PC-3 (cell line): ENCODE measurements around the gene ARID3C. TPM values are rescaled to one million over a fixed set of nuclear protein-coding genes. Genes with fewer than 3 reads are reported as not detected.

Experiments used
- ATAC-seq: fragments of 200-7000 bp; cut with Tn5 transposase; 2 replicates; pipeline ENCODE4 v1.9.1; 2020; ENCODE audit warnings: mild to moderate bottlenecking, moderate library complexity
- BruUV-seq: library from RNA; stranded (reverse); fragments of 400-500 nt; replicated peaks from 2 replicates; lab custom pipeline; 2021; lab: Mats Ljungman, UMichigan
- CTCF ChIA-PET: fragments of 300-600 bp; sonication (Branson Sonifier 250); formaldehyde crosslinking; loops from one replicate; lab custom pipeline; 2022; ENCODE audit warnings: antibody characterized with exemption; lab: Charles Lee
- POLR2A ChIA-PET: fragments of 300-600 bp; sonication (Branson Sonifier 250); formaldehyde crosslinking; loops from one replicate; lab custom pipeline; 2022; ENCODE audit warnings: antibody characterized with exemption; ENCODE audit not compliant: unreplicated experiment; lab: Charles Lee
- DNase-seq: peaks from one replicate; pipeline ENCODE4 v3.0.0-alpha.2; 2015
- H2AFZ ChIP-seq: fragments of 300-600 bp; sonication (generic); 2 replicates; pipeline ENCODE4 v1.6.0; 2016; ENCODE audit warnings: antibody characterized with exemption, low read length
- H3F3A ChIP-seq: fragments of 300-600 bp; sonication (generic); one replicate; pipeline ENCODE4 v1.6.0; 2017; ENCODE audit warnings: antibody characterized with exemption, low read length, control low read depth, mild to moderate bottlenecking; ENCODE audit not compliant: unreplicated experiment
- H3K27ac ChIP-seq: fragments of 300-600 bp; sonication (generic); 2 replicates; pipeline ENCODE4 v1.5.1; 2016; ENCODE audit warnings: mild to moderate bottlenecking, low read length
- H3K27me3 ChIP-seq: fragments of 300-600 bp; sonication (generic); 2 replicates; pipeline ENCODE4 v1.6.1; 2016; ENCODE audit warnings: low read length, mixed read lengths
- H3K36me3 ChIP-seq: fragments of 300-600 bp; sonication (generic); 2 replicates; pipeline ENCODE4 v1.6.1; 2016; ENCODE audit warnings: low read depth, mixed run types, low read length, mixed read lengths
- H3K4me1 ChIP-seq: fragments of 300-600 bp; sonication (generic); 2 replicates; pipeline ENCODE4 v1.5.1; 2016; ENCODE audit warnings: low read length; ENCODE audit not compliant: insufficient read depth
- H3K4me2 ChIP-seq: fragments of 300-600 bp; sonication (generic); 2 replicates; pipeline ENCODE4 v1.6.0; 2016; ENCODE audit warnings: low read length
- H3K4me3 ChIP-seq: fragments of 300-600 bp; sonication (generic); 2 replicates; pipeline ENCODE4 v1.5.1; 2016; ENCODE audit warnings: mild to moderate bottlenecking, low read length, mixed read lengths
- H3K79me2 ChIP-seq: fragments of 300-600 bp; sonication (generic); 2 replicates; pipeline ENCODE4 v1.6.1; 2017; ENCODE audit warnings: low read length, mixed read lengths
- H3K9ac ChIP-seq: fragments of 300-600 bp; sonication (generic); 2 replicates; pipeline ENCODE4 v1.6.0; 2016; ENCODE audit warnings: mild to moderate bottlenecking, low read length
- H3K9me2 ChIP-seq: fragments of 300-600 bp; sonication (generic); replicated peaks from 2 replicates; pipeline ENCODE4 v1.6.1; 2016; ENCODE audit warnings: mixed run types, low read length, mixed read lengths
- H3K9me3 ChIP-seq: fragments of 300-600 bp; sonication (generic); 2 replicates; pipeline ENCODE4 v1.6.1; 2016; ENCODE audit warnings: low read length, mixed read lengths
- H4K20me1 ChIP-seq: fragments of 300-600 bp; sonication (generic); 2 replicates; pipeline ENCODE4 v1.6.1; 2016; ENCODE audit warnings: low read length, mixed read lengths
- CTCF ChIP-seq: fragments of 300-600 bp; sonication (generic); conservative IDR thresholded peaks from 2 replicates; pipeline ENCODE4 v1.5.1; 2017; ENCODE audit warnings: antibody characterized with exemption, low read depth, mild to moderate bottlenecking, low read length
- EZH2 ChIP-seq: fragments of 300-600 bp; sonication (generic); IDR thresholded peaks from one replicate; pipeline ENCODE4 v1.6.1; 2017; ENCODE audit warnings: antibody characterized with exemption, mild to moderate bottlenecking, low read length; ENCODE audit not compliant: unreplicated experiment
- EZH2phosphoT487 ChIP-seq: fragments of 300-600 bp; sonication (generic); IDR thresholded peaks from 2 replicates; pipeline ENCODE4 v1.6.1; 2018; ENCODE audit warnings: mild to moderate bottlenecking, antibody characterized with exemption, low read length, borderline replicate concordance
- intact Hi-C: fragments of 100-400 bp; cut with micrococcal nuclease; formaldehyde crosslinking; loops from 2 replicates; pipeline ENCODE4 v1.9.0; 2023
- total RNA-seq: library from RNA; depleted of rRNA; stranded (reverse); fragments of >200 nt; gene quantifications from 2 replicates; pipeline ENCODE4 v1.2.3, GENCODE V29; 2014

ARID3C gene
- total RNA-seq, 1 experiment from 2014 or later = not detected

- Histone ChIP-seq H3K79me2 (peaks cover 25% of the 10 kb centered on the region), H3K9me3 (no peaks in the 10 kb centered on the region), H3F3A (no peaks in the 10 kb centered on the region), H3K4me1 (peaks cover 5% of the 10 kb centered on the region; the same call in 1 of the 2 replicates), H4K20me1 (0 out of 2 replicates have a peak, but pooled peaks cover 4% of the 10 kb centered on the region), H3K4me2 (no peak overlapping the region), H2AFZ (no peak overlapping the region), H3K9me2 (no peaks in the 10 kb centered on the region), H3K36me3 (no peaks in the 10 kb centered on the region), H3K27me3 (peaks cover 12% of the 10 kb centered on the region), H3K9ac (no peak overlapping the region), H3K4me3 (no peak overlapping the region), H3K27ac (no peak overlapping the region)
- BruUV-seq = no TSS peak
- ATAC-seq (no peak), DNase-seq (no peak)
- CTCF ChIA-PET = interaction anchor here (0.6 to 1.1 kb wide), 2 partner anchors 39 to 229 kb away, joined by 3 to 4 read pairs; no protein-coding TSS in a partner anchor
- TF ChIP-seq EZH2 = no peak
- intact Hi-C loops = no loop called here
- POLR2A ChIA-PET = no interaction called here
Observed at GRCh38 chr9:34633166-34633565, 4.3 kb upstream of the ARID3C start.

GRCh38 chr9:34630402-34631154 is 1.7 kb upstream of the ARID3C start:
- H3K36me3 ChIP-seq = no peaks in the 10 kb centered on the region
- intact Hi-C loops = no loop called here
- ChIA-PET CTCF (no interaction called here), POLR2A (no interaction called here)
- H3K9me2 ChIP-seq = no peaks in the 10 kb centered on the region
- H2AFZ ChIP-seq = no peak overlapping the region
- no peaks in the 10 kb centered on the region for H4K20me1 ChIP-seq
- H3K9ac ChIP-seq = no peak overlapping the region
- peaks cover 14% of the 10 kb centered on the region for H3K27me3 ChIP-seq
- H3F3A ChIP-seq = no peaks in the 10 kb centered on the region
- no TSS peak for BruUV-seq
- no peak overlapping the region for H3K4me3 ChIP-seq
- H3K4me1 ChIP-seq = no peaks in the 10 kb centered on the region; the same call in 1 of the 2 replicates
- no peaks in the 10 kb centered on the region for H3K9me3 ChIP-seq
- H3K79me2 ChIP-seq = peaks cover 5% of the 10 kb centered on the region
- H3K4me2 ChIP-seq = no peak overlapping the region
- TF ChIP-seq CTCF (no peak), EZH2phosphoT487 (no peak), EZH2 (no peak)
- ATAC-seq (no peak), DNase-seq (no peak)
- H3K27ac ChIP-seq = no peak overlapping the region

GRCh38 chr9:34629491-34629808 is 584 bp upstream of the ARID3C start:
- intact Hi-C loops = no loop called here
- Histone ChIP-seq H3F3A (no peaks in the 10 kb centered on the region), H2AFZ (no peak overlapping the region), H3K4me3 (peak overlapping the region; percentile 56; the same call in 1 of the 2 replicates), H3K9me2 (no peaks in the 10 kb centered on the region), H3K9me3 (no peaks in the 10 kb centered on the region), H3K27me3 (peaks cover 14% of the 10 kb centered on the region), H3K4me1 (no peaks in the 10 kb centered on the region; the same call in 1 of the 2 replicates), H4K20me1 (no peaks in the 10 kb centered on the region), H3K79me2 (no peaks in the 10 kb centered on the region), H3K4me2 (peak overlapping the region; percentile 81), H3K9ac (no peak overlapping the region), H3K27ac (no peak overlapping the region), H3K36me3 (no peaks in the 10 kb centered on the region)
- TF ChIP-seq CTCF (no peak), EZH2phosphoT487 (no peak)
- CTCF ChIA-PET = interaction anchor here (1.2 kb wide), 1 partner anchor 17 kb away, joined by 4 read pairs; no protein-coding TSS in a partner anchor
- POLR2A ChIA-PET = no interaction called here
- DNase-seq (no peak), ATAC-seq (no peak)
- BruUV-seq = no TSS peak
